ENCODE measurements around the gene CLIP1.

DNA sequence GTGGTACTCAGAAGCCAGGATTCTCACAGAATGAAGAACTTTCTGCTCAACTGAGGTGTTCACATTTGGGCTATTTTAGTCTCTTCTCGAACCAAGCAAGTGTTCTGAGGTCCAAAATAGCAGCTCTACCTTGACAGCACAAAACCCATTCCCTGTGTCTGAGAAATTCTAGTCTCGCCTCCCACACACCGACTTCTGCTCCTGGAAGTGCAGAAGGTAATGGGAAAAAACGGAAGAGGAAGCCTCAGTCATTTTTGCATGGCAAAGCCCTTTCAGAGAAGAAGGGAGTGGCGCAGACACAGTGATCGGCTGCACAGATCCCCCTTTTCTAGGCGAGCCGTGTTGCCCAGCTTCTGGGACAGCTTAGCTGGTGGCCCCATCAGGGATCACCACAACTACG, 125.0 kb downstream of the CLIP1 start:
- TF ChIP-seq, protein P1, sequence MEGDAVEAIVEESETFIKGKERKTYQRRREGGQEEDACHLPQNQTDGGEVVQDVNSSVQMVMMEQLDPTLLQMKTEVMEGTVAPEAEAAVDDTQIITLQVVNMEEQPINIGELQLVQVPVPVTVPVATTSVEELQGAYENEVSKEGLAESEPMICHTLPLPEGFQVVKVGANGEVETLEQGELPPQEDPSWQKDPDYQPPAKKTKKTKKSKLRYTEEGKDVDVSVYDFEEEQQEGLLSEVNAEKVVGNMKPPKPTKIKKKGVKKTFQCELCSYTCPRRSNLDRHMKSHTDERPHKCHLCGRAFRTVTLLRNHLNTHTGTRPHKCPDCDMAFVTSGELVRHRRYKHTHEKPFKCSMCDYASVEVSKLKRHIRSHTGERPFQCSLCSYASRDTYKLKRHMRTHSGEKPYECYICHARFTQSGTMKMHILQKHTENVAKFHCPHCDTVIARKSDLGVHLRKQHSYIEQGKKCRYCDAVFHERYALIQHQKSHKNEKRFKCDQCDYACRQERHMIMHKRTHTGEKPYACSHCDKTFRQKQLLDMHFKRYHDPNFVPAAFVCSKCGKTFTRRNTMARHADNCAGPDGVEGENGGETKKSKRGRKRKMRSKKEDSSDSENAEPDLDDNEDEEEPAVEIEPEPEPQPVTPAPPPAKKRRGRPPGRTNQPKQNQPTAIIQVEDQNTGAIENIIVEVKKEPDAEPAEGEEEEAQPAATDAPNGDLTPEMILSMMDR (IDR thresholded peaks at IDR 0.05; ENCODE audit: borderline replicate concordance, extremely low read depth, low read length, poor library complexity, severe bottlenecking), result no peak
- no peak for TF ChIP-seq EZH2 (IDR thresholded peaks at IDR 0.05; ENCODE audit: borderline replicate concordance, low read depth, low read length, severe bottlenecking)
